Karpas-422 (cell line): Measurements from ENCODE around the gene ATP6V1G2. TPM values are rescaled to one million over a fixed set of nuclear protein-coding genes. Genes with fewer than 3 reads are reported as not detected.

Experiments used
- DNase-seq: peaks from one replicate; pipeline ENCODE4 v3.0.0-alpha.2; 2015
- H2AFZ ChIP-seq: fragments of 200-600 bp; sonication (generic); 2 replicates; pipeline ENCODE4 v1.6.1; 2014; ENCODE audit warnings: antibody characterized with exemption, low read length, mixed read lengths
- H3K27ac ChIP-seq: fragments of 200-600 bp; sonication (generic); 2 replicates; pipeline ENCODE4 v1.5.1; 2014; ENCODE audit warnings: mild to moderate bottlenecking, low read length, moderate library complexity
- H3K27me3 ChIP-seq: fragments of 200-600 bp; sonication (generic); 2 replicates; pipeline ENCODE4 v1.6.1; 2014; ENCODE audit warnings: low read length, mixed read lengths
- H3K36me3 ChIP-seq: fragments of 200-600 bp; sonication (generic); 2 replicates; pipeline ENCODE4 v1.6.1; 2014; ENCODE audit warnings: low read length, mixed read lengths; ENCODE audit not compliant: insufficient read depth
- H3K4me1 ChIP-seq: fragments of 200-600 bp; sonication (generic); 2 replicates; pipeline ENCODE4 v1.6.1; 2014; ENCODE audit warnings: mild to moderate bottlenecking, low read length, mixed read lengths
- H3K4me2 ChIP-seq: fragments of 200-600 bp; sonication (generic); 2 replicates; pipeline ENCODE4 v1.6.1; 2014; ENCODE audit warnings: low read length, low read depth, mild to moderate bottlenecking; ENCODE audit not compliant: poor library complexity, severe bottlenecking
- H3K4me3 ChIP-seq: fragments of 200-600 bp; sonication (generic); 2 replicates; pipeline ENCODE4 v1.5.1; 2014; ENCODE audit warnings: mild to moderate bottlenecking, antibody characterized with exemption, low read length, mixed read lengths
- H3K79me2 ChIP-seq: fragments of 200-600 bp; sonication (generic); 2 replicates; pipeline ENCODE4 v1.6.1; 2014; ENCODE audit warnings: mild to moderate bottlenecking, low read length, mixed read lengths
- H3K9ac ChIP-seq: fragments of 200-600 bp; sonication (generic); 2 replicates; pipeline ENCODE4 v1.6.0; 2014; ENCODE audit warnings: low read length
- H3K9me2 ChIP-seq: fragments of 200-600 bp; sonication (generic), shearing (Covaris generic); replicated peaks from 2 replicates; pipeline ENCODE4 v1.6.0; 2014; ENCODE audit warnings: mild to moderate bottlenecking, low read length, moderate library complexity; ENCODE audit not compliant: insufficient read depth
- H3K9me3 ChIP-seq: fragments of 300-700, 200-600 bp; sonication (generic); 2 replicates; pipeline ENCODE4 v1.6.1; 2014; ENCODE audit warnings: low read length, mixed read lengths
- H4K20me1 ChIP-seq: fragments of 200-600 bp; sonication (generic); 2 replicates; pipeline ENCODE4 v1.6.1; 2014; ENCODE audit warnings: mild to moderate bottlenecking, antibody characterized with exemption, low read length, low read depth; ENCODE audit not compliant: insufficient read depth
- total RNA-seq: library from RNA; depleted of rRNA; stranded (reverse); fragments of >200 nt; shearing (Covaris generic); gene quantifications from 2 replicates; pipeline ENCODE4 v1.2.3, GENCODE V29; 2014; ENCODE audit warnings: low replicate concordance

The ATP6V1G2 gene
- total RNA-seq, 1 experiment from 2014 or later, result 34.9 TPM

DNA sequence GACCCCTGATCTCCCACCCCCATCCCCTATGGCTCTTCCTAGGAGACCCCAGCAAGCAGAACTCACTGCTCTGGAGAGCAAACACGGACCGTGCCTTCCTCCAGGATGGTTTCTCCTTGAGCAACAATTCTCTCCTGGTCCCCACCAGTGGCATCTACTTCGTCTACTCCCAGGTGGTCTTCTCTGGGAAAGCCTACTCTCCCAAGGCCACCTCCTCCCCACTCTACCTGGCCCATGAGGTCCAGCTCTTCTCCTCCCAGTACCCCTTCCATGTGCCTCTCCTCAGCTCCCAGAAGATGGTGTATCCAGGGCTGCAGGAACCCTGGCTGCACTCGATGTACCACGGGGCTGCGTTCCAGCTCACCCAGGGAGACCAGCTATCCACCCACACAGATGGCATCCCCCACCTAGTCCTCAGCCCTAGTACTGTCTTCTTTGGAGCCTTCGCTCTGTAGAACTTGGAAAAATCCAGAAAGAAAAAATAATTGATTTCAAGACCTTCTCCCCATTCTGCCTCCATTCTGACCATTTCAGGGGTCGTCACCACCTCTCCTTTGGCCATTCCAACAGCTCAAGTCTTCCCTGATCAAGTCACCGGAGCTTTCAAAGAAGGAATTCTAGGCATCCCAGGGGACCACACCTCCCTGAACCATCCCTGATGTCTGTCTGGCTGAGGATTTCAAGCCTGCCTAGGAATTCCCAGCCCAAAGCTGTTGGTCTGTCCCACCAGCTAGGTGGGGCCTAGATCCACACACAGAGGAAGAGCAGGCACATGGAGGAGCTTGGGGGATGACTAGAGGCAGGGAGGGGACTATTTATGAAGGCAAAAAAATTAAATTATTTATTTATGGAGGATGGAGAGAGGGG lies 27.1 kb upstream of the ATP6V1G2 start:
- peak overlapping the region; percentile 99 for H3K9ac ChIP-seq
- no peak overlapping the region for H2AFZ ChIP-seq
- peaks cover 89% of the 10 kb centered on the region for H3K4me1 ChIP-seq
- peak overlapping the region; percentile 98 for H3K4me3 ChIP-seq
- peak; percentile 62 for DNase-seq
- peaks cover 20% of the 10 kb centered on the region; the same call in 1 of the 2 replicates for H4K20me1 ChIP-seq
- peaks cover 23% of the 10 kb centered on the region for H3K36me3 ChIP-seq
- H3K9me3 ChIP-seq, result no peaks in the 10 kb centered on the region
- peak overlapping the region; percentile 84 for H3K4me2 ChIP-seq
- peak overlapping the region; percentile 95 for H3K27ac ChIP-seq
- H3K27me3 ChIP-seq, result no peaks in the 10 kb centered on the region
- H3K79me2 ChIP-seq, result peaks cover 51% of the 10 kb centered on the region
- H3K9me2 ChIP-seq, result no peaks in the 10 kb centered on the region

DNA sequence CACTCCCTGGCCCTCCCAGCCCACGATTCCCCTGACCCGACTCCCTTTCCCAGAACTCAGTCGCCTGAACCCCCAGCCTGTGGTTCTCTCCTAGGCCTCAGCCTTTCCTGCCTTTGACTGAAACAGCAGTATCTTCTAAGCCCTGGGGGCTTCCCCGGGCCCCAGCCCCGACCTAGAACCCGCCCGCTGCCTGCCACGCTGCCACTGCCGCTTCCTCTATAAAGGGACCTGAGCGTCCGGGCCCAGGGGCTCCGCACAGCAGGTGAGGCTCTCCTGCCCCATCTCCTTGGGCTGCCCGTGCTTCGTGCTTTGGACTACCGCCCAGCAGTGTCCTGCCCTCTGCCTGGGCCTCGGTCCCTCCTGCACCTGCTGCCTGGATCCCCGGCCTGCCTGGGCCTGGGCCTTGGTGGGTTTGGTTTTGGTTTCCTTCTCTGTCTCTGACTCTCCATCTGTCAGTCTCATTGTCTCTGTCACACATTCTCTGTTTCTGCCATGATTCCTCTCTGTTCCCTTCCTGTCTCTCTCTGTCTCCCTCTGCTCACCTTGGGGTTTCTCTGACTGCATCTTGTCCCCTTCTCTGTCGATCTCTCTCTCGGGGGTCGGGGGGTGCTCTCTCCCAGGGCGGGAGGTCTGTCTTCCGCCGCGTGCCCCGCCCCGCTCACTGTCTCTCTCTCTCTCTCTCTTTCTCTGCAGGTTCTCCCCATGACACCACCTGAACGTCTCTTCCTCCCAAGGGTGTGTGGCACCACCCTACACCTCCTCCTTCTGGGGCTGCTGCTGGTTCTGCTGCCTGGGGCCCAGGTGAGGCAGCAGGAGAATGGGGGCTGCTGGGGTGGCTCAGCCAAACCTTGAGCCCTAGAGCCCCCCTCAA lies 25.9 kb upstream of the ATP6V1G2 start, which contains the start of gene LTA:
TSS of gene LTA (plus strand) at position 249 of the 871 bp plus-strand sequence. CDS start at position 703, 454 bp downstream.
- no peaks in the 10 kb centered on the region for H3K9me3 ChIP-seq
- H3K27me3 ChIP-seq, result no peaks in the 10 kb centered on the region
- peak within 1 kb of the TSS; percentile 99 for H3K9ac ChIP-seq
- peaks cover 18% of the 10 kb centered on the region for H3K36me3 ChIP-seq
- H3K27ac ChIP-seq, result peak within 1 kb of the TSS; percentile 95
- peaks cover 91% of the 10 kb centered on the region for H3K4me1 ChIP-seq
- H2AFZ ChIP-seq, result no peak within 1 kb of the TSS
- DNase-seq, result peak; percentile 92
- H4K20me1 ChIP-seq, result peaks cover 18% of the 10 kb centered on the region; the same call in 1 of the 2 replicates
- peak within 1 kb of the TSS; percentile 98 for H3K4me3 ChIP-seq
- no peaks in the 10 kb centered on the region for H3K9me2 ChIP-seq
- H3K4me2 ChIP-seq, result peak within 1 kb of the TSS; percentile 84
- H3K79me2 ChIP-seq, result peaks cover 59% of the 10 kb centered on the region

DNA sequence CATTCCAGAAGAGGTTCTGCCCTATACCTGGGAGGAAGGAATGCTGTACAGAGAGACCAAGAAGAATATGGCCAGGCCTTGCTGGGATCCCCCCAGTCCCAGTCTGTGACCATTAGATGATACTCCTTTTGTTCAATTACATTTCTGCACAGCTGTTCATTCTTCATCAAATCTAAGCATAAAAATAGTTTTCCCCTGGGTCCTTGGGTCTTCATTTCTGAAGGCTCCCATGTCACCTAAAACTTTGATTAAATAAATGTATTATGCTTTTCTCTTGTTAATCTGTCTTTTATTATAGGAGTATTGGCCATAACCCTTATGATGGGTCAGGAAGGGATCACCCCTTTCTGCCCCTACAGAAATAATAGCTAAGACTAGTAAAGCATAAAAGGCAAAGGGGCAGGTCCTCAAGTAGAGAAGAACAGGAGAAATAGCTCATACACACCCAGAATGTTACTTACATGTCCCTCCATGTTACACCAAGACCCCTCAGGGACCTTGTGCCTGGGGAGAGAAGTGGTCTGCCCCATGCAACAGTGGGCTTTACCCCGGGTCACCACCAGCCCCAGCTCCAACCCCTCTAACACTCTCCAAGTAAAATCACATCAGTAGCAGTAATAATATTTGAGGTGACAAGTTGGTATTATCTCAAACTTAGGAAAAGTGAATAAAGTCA lies 23.6 kb upstream of the ATP6V1G2 start:
- Histone ChIP-seq H3K9ac (peak overlapping the region; percentile 99), H3K4me2 (peak overlapping the region; percentile 84), H2AFZ (no peak overlapping the region), H3K4me3 (peak overlapping the region; percentile 98), H3K4me1 (peaks cover 86% of the 10 kb centered on the region), H3K79me2 (peaks cover 44% of the 10 kb centered on the region), H3K27ac (peak overlapping the region; percentile 95), H4K20me1 (no peaks in the 10 kb centered on the region), H3K9me3 (no peaks in the 10 kb centered on the region), H3K36me3 (no peaks in the 10 kb centered on the region), H3K9me2 (no peaks in the 10 kb centered on the region), H3K27me3 (no peaks in the 10 kb centered on the region)
- DNase-seq, result peak; percentile 91

DNA sequence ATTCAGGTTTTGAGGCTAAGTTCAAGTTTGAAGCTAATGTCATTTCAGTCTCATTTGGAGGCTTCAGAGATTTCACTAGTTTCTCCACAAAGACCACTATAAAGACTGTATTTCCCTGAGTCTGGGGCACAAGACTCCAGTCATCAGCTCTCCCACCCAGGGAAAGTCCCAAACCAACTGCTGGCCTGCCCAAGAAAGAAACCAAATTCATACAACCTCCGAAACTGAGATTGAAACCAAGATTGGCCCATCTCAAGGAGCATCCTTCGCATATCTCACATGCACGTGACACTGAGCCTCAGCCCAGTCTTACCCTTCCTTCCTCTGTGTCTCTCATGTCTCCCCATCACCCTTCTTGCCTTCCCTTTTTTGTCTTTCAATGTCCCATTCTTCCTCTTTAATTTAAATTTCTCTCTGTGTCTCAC lies 22.1 kb upstream of the ATP6V1G2 start:
- H3K36me3 ChIP-seq, result no peaks in the 10 kb centered on the region
- H3K9me3 ChIP-seq, result no peaks in the 10 kb centered on the region
- peak; percentile 77 for DNase-seq
- no peak overlapping the region for H2AFZ ChIP-seq
- no peaks in the 10 kb centered on the region for H3K27me3 ChIP-seq
- peaks cover 44% of the 10 kb centered on the region for H3K79me2 ChIP-seq
- peak overlapping the region; percentile 84 for H3K4me2 ChIP-seq
- peak overlapping the region; percentile 98; the same call in 1 of the 2 replicates for H3K4me3 ChIP-seq
- H4K20me1 ChIP-seq, result no peaks in the 10 kb centered on the region
- H3K4me1 ChIP-seq, result peaks cover 81% of the 10 kb centered on the region
- H3K9ac ChIP-seq, result peak overlapping the region; percentile 99
- no peaks in the 10 kb centered on the region for H3K9me2 ChIP-seq
- peak overlapping the region; percentile 95 for H3K27ac ChIP-seq

DNA sequence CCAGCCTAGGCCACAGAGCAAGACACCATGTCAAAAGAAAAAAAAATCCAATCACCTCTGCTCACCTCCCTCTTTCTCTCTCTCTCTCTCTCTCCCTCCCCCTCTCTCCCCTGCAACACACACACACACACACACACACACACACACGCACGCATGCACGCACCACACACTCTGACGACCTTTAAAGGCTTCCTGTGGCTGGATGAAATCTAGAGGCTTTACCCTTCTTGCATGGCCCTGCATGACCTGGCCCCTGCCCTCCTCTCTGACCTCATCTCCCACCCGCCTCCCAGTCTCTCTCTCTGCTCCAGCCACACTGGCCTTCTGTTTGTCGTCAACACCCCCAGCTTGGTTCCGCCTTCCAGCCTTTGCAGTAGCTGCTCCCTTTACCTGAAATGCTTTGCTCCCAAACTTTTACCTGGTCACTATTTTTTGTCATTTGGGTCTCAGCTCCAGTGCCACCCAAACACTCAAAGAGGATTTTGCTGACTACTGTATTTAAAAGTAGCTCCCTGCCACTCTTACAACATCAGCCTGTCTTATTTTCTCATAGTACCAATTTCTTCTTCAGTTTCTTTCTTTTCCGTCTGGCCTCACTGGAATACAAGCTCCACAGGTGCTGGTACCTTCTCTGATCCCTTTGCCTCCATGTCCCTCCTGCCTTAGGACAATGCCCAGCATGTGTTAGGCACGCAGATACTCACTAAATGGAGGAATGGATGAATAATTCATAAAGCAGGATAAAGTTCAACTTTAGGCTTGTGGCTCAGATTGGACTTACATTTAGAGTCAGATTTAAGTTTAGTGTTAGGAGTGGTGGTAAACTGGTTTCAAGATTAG lies 21.3 kb upstream of the ATP6V1G2 start:
- no peaks in the 10 kb centered on the region for H3K27me3 ChIP-seq
- no peak overlapping the region for H3K4me3 ChIP-seq
- H3K27ac ChIP-seq, result peak overlapping the region; percentile 95
- H2AFZ ChIP-seq, result no peak overlapping the region
- no peaks in the 10 kb centered on the region for H3K9me3 ChIP-seq
- no peaks in the 10 kb centered on the region for H3K9me2 ChIP-seq
- peak overlapping the region; percentile 84 for H3K4me2 ChIP-seq
- H3K36me3 ChIP-seq, result no peaks in the 10 kb centered on the region
- H3K9ac ChIP-seq, result peak overlapping the region; percentile 99
- no peaks in the 10 kb centered on the region for H4K20me1 ChIP-seq
- peaks cover 81% of the 10 kb centered on the region for H3K4me1 ChIP-seq
- peaks cover 37% of the 10 kb centered on the region for H3K79me2 ChIP-seq
- peak; percentile 60 for DNase-seq

DNA sequence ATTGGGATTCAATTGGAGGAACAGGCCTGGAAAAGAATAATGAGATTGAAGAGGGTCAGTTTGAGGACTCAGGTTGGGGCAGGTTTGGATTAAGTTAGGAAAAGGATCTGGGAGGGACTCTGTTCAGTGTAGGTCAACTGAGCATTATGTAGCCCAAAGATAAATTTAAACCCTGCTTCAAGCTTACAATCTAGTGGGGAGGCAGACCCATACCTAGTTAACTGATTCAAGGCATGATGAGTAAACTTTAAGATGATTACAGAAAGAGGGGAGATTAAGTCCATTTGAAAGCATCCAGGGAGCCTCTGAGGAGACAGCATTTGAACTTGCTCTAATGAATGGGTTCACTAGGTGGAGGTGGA lies 14.3 kb upstream of the ATP6V1G2 start:
- Histone ChIP-seq H4K20me1 (no peaks in the 10 kb centered on the region), H3K4me1 (peaks cover 94% of the 10 kb centered on the region), H3K9me2 (no peaks in the 10 kb centered on the region), H3K27ac (peak overlapping the region; percentile 99), H2AFZ (no peak overlapping the region), H3K79me2 (peaks cover 16% of the 10 kb centered on the region; the same call in 1 of the 2 replicates), H3K9ac (peak overlapping the region; percentile 93), H3K9me3 (no peaks in the 10 kb centered on the region), H3K4me3 (peak overlapping the region; percentile 39), H3K4me2 (peak overlapping the region; percentile 83), H3K27me3 (no peaks in the 10 kb centered on the region), H3K36me3 (no peaks in the 10 kb centered on the region)
- DNase-seq, result peak; percentile 69

DNA sequence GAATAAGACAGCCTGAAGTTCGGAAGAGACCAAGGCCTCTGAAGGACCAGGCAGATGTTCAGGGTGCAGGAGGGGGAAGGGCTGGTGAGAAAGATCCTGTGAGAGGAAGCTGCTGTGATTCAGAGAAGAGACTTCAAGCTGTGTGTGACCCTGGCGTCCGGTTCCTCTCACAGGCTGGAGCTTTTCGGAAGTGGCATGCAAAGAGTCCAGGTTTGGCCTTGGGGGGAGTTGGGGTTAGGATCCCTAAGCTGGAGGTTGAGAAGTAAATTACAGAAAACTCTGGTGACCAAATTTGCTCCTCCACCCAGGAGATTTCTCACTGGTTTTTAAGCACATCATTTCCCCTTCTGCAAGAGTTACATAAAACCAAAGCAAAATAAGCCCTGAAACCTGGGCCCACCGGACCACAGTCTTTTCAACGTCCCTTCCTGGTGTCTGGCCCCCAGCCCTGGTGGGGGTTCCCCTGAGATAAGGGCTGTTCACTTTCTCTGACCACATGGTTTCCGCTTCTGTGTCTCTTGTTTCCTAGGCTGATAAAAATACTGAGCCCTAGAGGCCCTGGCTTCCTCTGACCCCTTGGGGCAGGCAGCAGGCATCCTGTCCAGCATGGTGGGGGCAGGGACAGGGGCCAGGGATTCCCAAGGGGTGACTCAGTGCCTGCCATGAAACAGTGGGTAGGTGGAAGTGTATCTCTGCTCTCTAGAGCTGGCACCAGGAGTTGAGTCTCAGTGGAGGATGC lies 13.7 kb upstream of the ATP6V1G2 start:
- H3K9me2 ChIP-seq, result no peaks in the 10 kb centered on the region
- DNase-seq, result peak; percentile 98
- peak overlapping the region; percentile 99 for H3K27ac ChIP-seq
- H3K79me2 ChIP-seq, result peaks cover 11% of the 10 kb centered on the region; the same call in 1 of the 2 replicates
- no peaks in the 10 kb centered on the region for H4K20me1 ChIP-seq
- no peaks in the 10 kb centered on the region for H3K9me3 ChIP-seq
- no peaks in the 10 kb centered on the region for H3K27me3 ChIP-seq
- H3K36me3 ChIP-seq, result no peaks in the 10 kb centered on the region
- no peak overlapping the region for H2AFZ ChIP-seq
- H3K4me1 ChIP-seq, result peaks cover 89% of the 10 kb centered on the region
- H3K4me3 ChIP-seq, result peak overlapping the region; percentile 64
- H3K9ac ChIP-seq, result peak overlapping the region; percentile 93
- peak overlapping the region; percentile 83 for H3K4me2 ChIP-seq
